A549 (cell line): Measurements from ENCODE around the gene ARPC5L.

Experiments
- CHD2 ChIP-seq: fragments of 150-350 bp; IDR thresholded peaks from 2 replicates; pipeline ENCODE4 v1.6.1; 2014; ENCODE audit warnings: low read length; ENCODE audit not compliant: partially characterized antibody
- KDM1A ChIP-seq: fragments of 200-600 bp; sonication (generic); IDR thresholded peaks from 2 replicates; pipeline ENCODE4 v1.6.1; 2016; ENCODE audit warnings: low read depth, mild to moderate bottlenecking
- MYC ChIP-seq: IDR thresholded peaks from 2 replicates; pipeline ENCODE4 v1.6.1; 2012; ENCODE audit warnings: mild to moderate bottlenecking, inconsistent platforms, low read length, improper control_type of control experiment, borderline replicate concordance
- POLR2AphosphoS2 ChIP-seq: conservative IDR thresholded peaks from 2 replicates; pipeline ENCODE4 v1.6.1; 2012; ENCODE audit warnings: low read length, improper control_type of control experiment, inconsistent platforms
- RAD21 ChIP-seq, 2 experiments: fragments of >200 bp in 1 of 2; sonication (Bioruptor Twin) in 1 of 2; formaldehyde crosslinking in 1 of 2; IDR thresholded peaks in 1 of 2; conservative IDR thresholded peaks in 1 of 2; 2 replicates in 1 of 2; 3 replicates in 1 of 2; pipeline ENCODE4 v1.6.1; 2012 to 2018; ENCODE audit warnings: inconsistent platforms in 1 of 2
- RNF2 ChIP-seq: fragments of 200-600 bp; sonication (generic); IDR thresholded peaks from 2 replicates; pipeline ENCODE4 v1.6.1; 2016; ENCODE audit warnings: low read depth, mild to moderate bottlenecking, antibody characterized with exemption, moderate library complexity, borderline replicate concordance
- SMC3 ChIP-seq: fragments of >200 bp; sonication (Bioruptor Twin); formaldehyde crosslinking; IDR thresholded peaks from 3 replicates; pipeline ENCODE4 v1.6.1; 2018; ENCODE audit warnings: inconsistent platforms
- TF ChIP-seq, protein P1 (sequence below): fragments of >200 bp; sonication (Bioruptor Twin); formaldehyde crosslinking; IDR thresholded peaks from 3 replicates; pipeline ENCODE4 v1.5.1; 2016

DNA sequence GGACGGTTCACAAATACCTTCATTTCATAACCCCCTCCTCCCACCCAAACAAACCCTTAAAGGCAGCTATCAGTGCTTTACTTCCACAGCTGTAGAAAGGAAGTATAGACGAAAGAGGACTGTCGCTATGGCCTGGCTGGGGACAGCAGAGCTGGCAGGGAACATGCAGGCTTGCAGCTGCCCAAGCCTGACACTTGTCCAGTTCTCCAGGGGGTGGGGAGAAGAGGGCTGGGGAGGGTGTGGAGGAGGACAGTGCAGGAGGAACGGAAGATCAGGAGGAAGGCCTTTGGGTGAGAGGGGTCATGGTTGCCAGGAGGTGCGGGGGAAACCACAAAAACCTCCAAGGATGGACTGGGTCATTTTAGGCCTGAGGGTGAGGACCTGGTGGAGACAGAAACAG lies 25.9 kb downstream of the ARPC5L start:
- TF ChIP-seq RNF2 (no peak), SMC3 (no peak), POLR2AphosphoS2 (no peak), RAD21 (conservative IDR thresholded peaks at IDR 0.05 in 1 of 2, IDR thresholded peaks at IDR 0.05 in 1 of 2) (no peak), MYC (no peak), CHD2 (no peak), KDM1A (no peak)
- TF ChIP-seq, protein P1, sequence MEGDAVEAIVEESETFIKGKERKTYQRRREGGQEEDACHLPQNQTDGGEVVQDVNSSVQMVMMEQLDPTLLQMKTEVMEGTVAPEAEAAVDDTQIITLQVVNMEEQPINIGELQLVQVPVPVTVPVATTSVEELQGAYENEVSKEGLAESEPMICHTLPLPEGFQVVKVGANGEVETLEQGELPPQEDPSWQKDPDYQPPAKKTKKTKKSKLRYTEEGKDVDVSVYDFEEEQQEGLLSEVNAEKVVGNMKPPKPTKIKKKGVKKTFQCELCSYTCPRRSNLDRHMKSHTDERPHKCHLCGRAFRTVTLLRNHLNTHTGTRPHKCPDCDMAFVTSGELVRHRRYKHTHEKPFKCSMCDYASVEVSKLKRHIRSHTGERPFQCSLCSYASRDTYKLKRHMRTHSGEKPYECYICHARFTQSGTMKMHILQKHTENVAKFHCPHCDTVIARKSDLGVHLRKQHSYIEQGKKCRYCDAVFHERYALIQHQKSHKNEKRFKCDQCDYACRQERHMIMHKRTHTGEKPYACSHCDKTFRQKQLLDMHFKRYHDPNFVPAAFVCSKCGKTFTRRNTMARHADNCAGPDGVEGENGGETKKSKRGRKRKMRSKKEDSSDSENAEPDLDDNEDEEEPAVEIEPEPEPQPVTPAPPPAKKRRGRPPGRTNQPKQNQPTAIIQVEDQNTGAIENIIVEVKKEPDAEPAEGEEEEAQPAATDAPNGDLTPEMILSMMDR, result no peak
